HG03342 (cell line): ENCODE measurements around the gene ZNF565.
"Not testable (repeated sequence)": the region's sequence is repeated elsewhere in the genome, so short reads cannot be mapped to it uniquely, and the experiment has no call there.

ENCODE experiments used
- ATAC-seq: cut with Tn5 transposase; IDR thresholded peaks from one replicate; pipeline ENCODE4 v1.9.1; 2021; ENCODE audit warnings: mild to moderate bottlenecking, moderate library complexity; ENCODE audit not compliant: unreplicated experiment

ZNF565 gene

DNA sequence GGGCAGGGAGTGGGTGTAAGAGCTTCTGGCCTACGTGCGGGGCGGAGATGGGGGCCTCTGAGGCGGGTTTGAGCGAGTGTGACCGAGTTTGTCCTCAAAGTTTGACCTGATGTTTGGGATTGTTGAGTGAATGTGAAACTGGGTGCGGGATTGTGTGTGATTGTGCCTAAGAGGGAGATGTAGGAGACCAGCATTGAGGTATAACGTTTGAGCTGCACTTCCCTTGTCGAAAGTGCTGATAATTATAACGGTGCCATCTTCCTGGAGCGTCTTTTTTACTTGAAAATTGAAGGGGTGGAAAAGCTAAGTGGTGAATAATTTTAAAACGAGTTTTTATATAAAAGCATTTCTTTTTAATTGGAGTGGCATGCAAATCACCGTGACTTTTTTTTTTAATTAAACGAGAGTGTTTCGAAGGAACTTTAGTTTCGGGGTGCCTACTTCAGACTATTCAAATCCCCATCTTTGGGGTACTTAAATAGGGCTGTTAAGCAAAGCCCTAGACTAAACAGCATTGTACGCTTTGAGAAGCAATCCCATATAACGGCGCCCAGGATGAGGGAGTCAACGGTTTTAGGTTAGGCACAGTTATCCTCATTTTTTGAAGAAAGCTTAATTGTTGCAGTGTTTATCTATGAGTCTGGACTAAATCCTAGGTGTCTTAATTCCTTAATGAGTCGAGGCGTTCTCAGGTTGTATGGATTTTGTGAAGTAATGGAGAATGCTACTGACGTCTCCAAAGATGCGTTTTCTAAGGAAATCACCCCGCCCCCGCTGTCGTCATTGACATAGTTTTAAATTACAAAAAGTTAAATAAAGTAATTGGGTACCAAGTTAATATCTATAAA is 1.0 kb upstream of the ZNF565 start:
- no peak for ATAC-seq

DNA sequence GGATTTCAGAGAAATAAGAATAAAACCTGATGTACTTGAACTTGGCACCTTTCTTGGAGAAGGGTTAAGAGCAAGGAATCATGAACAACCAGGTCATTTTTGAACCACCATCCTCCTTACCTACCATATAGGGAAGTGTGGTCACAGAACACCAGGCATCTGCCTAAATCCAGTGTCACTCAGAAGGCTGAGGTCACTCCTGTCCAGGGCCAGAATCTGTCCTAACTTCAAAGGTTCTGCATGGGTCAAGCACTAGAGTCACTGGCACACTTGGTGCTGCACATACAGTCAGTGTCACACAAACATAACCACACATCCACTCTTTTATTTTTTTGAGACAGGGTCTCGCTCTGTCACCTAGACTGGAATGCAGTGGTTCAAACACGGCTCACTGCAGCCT is 1.6 kb downstream of the ZNF565 start:
- no peak for ATAC-seq

DNA sequence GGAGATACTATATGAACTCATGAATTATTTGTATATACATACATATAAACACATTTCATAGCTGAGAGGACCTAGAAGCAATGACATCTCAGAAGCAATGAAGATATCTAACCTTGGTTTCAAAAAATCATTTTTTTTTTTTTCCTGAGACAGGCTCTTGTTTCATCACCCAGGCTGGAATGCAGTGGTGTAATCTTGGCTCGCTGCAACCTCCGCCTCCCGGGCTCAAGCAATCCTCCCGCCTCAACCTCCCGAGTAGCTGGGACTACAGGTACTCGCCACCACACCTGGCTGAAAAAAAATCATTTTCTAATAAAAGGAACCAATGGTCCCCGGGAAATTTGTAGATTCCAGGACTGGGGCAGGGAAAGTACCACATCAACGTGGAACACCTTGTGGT is 4.0 kb downstream of the ZNF565 start:
- no peak for ATAC-seq

DNA sequence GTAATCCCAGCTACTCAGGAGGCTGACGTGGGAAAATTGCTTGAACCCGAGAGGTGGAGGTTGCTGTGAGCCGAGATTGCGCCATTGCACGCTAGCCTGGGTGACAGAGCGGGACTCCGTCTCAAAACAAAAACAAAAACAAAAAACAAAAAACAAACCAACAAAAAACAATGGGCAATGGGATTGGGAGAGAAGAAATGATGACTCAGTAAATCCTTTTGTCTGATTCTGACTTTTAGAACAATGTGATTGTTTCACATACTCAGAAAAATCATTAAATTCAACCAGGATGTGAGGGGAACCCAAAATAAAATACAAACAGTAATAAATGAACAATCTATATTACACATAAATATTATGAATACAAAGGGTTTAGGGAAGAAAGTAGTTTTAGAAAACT is 5.1 kb downstream of the ZNF565 start:
- no peak for ATAC-seq

DNA sequence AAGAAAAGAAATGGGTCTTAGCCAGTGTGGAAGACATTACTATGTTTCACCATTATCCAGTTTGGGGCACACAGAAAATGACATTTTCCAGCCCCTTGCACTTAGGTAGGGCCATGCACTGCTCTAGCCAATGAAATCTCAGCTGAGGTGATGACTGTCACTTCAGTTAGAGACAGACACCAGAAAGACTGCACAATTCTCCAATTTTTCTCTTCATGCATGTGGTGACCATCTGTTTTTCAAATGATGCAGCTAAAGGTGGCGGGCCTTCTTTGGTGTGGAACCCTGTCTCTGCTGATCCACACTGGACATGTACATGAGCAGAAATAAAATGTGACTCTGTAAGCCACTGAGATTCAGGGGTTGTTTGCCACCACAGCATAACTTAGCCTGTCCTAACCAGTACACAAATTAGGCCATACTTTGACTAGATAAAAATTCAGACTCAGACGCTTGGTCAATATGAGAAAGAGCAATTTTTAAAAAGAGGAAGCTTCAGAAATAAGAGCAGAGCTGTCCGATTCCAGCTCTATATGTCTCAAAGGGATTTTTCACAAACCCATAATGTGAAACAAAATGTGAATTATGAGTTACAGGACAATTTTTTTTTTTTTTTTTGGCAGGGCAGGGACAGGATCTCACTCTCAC is 6.7 kb downstream of the ZNF565 start:
- ATAC-seq: no peak

DNA sequence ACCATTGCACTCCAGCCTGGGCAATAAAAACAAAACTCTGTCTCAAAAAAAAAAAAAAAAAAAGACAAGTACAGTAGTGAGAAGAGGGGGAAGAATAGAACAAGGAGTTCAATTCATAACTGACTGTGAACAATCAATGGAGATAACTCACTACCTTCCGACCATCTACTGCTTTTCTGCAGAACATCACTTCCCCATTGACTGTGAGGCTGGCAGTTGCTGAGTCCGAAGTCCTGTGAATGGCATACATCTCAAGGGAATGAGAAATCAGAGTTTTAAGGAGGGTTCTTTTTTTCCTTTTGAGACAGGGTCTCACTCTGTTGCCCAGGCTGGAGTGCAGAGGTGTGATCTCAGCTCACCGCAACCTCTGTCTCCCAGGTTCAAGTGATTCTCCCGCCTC is 11.2 kb downstream of the ZNF565 start:
- no peak for ATAC-seq

DNA sequence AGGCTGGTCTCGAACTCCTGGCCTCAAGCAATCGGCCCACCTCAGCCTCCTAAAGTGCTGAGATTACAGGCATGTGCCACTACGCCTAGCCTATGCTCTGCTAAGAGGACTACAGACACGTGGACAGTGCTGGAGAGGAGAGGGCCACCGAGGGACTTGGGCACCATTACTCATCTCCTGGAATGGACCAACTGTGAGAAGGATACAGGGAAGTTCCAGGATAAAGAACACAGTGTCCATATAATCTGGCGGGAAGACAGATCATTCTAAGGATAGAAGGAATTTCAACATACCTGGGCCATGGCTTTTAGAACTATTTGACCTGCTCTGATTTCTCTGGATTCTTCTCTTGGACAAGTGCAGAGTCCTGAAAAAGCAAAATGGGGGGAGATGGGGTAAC is 12.8 kb downstream of the ZNF565 start:
- ATAC-seq: no peak

DNA sequence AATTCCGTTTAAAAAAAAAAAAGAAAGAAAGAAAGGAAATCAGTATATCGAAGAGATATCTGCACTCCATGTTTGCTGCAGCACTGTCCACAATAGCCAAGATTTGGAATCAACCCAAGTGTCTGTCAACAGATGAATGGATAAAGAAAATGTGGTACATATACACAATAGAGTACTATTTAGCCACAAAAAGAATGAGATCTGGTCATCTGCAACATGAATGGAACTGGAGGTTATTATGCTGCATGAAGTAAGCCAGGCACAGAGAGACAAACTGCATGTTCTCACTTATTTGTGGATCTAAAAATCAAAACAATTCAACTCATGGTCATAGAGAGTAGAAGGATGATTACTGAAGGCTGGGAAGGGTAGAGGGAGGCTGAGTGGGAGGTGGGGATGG is 16.3 kb downstream of the ZNF565 start:
- ATAC-seq: no peak

DNA sequence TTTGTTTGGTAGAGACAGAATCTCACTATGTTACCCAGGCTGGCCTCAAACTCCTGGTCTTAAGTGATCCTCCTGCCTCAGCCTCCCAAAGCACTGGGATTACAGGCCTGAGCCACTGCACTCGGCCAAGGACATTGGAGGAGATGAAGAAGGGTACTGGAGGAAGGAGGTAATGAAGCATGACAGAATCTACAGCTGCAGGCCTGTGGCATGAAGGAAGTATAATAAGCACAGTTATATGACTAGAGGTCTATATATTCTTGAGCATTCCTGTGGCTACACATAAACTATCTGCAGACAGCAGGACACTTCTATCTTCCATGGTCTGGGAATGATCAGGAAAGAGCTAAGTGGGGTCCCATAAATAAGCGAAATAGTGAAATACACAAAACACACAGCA is 18.2 kb downstream of the ZNF565 start:
- no peak for ATAC-seq

DNA sequence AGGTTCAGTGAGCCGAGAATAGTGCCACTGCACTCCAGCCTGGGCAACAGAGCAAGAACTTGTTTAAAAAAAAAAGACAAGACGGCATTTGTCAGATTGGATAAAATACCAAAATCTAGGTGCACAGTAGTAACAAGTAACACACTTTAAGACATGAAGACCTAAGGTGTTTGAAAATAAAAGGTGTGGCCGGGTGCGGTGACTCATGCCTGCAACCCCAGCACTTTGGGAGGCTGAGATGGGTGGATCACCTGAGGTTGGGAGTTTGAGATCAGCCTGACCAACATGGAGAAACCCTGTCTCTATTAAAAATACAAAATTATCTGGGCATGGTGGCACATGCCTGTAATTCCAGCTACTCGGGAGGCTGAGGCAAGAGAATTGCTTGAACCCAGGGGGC is 27.7 kb downstream of the ZNF565 start:
- not testable (repeated sequence) for ATAC-seq

DNA sequence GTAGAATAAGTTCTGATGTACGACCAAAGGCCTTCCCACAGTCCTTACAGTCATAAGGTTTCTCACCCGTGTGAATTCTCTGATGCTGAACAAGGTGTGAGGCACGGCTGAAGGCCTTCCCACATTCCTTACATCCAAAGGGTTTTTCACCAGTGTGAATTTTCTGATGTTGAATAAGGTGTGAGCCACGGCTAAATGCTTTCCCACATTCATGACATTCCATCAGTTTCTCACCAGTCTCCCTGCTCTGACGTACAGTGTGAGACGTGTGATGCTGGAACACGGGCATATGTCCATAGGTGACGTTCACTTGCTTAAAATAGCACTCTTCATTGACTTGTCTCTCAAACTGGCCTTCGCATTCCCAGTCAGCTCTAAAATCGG is 31.2 kb downstream of the ZNF565 start:
- ATAC-seq: no peak

DNA sequence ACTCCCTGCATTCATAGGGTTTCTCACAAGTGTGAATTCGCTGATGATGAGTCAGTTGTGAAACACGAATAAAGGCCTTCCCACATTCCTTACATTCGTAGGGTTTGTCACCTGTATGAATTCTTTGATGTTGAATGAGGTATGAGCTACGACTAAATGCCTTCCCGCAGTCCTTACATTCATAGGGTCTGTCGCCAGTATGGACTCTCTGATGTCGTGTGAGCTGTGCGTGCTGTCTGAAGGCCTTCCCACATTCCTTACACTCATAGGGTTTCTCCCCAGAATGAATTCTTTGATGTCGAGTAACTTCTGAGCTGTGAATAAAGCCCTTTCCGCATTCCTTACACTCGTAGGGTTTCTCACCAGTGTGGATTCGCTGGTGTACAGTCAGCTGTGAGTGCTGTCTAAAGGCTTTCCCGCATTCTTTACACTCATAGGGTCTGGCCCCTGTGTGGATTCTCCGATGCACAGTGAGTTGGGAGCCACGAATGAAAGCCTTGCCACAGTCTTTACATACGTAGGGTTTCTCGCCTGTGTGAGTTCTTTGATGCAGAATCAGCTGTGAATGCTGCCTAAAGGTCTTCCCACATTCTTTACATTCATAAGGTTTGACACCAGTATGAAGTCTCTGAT is 31.7 kb downstream of the ZNF565 start:
- no peak for ATAC-seq

DNA sequence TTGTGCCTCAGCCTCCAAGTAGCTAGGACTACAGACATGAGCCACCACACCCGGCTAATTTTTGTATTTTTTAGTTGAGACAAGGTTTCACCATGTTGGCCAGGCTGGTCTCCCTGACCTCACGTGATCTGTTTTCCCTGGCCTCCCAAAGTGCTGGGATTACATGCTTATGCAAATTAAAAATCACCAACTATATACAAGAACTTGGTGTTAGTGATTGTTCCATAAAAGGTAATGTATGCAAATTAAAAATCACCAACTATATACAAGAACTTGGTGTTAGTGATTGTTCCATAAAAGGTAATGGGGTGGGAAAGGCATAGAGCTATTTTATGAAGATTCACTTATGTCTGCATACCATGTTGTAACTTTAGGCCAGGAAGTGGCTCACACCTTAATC is 35.4 kb downstream of the ZNF565 start:
- ATAC-seq: not testable (repeated sequence)

DNA sequence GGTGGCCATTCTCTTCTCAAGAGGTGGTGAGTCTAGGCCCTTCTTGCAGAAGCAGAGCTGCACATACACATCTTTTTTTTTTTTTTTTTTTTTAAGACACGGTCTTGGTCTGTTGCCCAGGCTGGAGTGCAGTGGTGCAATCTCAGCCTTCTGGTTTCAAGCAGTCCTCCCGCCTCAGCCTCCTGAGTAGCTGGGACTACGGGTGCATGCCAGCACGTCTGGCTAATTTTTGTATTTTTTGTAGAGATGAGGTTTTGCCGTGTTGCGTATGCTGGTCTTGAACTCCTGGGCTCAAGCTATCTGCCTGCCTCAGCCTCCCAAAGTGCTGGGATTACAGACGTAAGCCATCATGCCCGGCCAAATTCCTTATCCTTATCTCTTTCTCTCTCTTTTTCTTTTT is 40.6 kb downstream of the ZNF565 start:
- ATAC-seq: not testable (repeated sequence)

DNA sequence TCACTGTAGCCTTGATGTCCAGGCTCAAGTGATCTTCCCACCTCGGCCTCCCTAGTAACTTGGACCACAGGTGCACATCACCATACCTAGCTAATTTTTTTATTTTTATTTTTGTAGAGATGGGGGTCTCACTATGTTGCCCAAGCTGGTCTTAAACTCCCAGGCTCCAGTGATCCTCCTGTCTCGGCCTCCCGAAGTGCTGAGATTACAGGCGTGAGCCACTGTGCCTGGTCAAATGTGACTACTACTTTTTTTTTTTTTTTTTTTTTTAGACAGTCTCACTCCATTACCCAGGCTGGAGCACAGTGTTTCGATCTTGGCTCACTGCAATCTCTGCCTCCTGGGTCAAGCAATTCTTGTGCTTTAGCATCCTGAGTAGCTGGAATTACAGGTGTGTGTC is 41.6 kb downstream of the ZNF565 start:
- no peak for ATAC-seq

DNA sequence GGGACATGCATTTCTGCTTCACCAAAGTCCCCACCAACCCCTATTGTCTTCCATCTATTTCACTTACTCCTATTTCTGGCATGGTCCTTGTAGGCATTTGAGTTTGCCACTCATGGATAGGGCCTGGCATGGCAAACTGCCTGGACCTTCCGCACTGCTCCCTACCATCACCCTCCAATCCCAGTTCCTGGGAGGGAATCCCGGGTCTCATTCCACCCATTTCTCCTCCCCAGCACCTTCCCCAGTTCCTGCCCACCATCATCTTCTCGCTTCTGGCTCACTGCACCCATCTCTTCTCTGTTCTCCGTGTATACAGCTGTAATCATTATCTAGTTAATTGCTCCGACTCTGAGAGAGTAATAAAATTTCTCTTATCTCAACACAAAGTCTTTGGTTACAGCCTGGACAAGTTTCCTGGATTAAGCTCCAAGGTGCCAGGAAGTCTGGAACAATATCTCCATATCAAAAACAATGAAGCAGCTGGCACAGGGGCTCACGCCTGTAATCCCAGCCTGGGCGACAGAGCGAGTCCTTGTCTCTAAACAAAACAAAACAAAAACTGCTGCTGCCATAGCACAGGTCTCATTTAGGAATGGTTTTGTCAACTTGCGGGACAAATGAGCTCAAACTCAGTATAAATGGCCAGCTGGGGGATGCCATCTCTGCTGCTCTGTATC is 45.2 kb downstream of the ZNF565 start:
- ATAC-seq: no peak

DNA sequence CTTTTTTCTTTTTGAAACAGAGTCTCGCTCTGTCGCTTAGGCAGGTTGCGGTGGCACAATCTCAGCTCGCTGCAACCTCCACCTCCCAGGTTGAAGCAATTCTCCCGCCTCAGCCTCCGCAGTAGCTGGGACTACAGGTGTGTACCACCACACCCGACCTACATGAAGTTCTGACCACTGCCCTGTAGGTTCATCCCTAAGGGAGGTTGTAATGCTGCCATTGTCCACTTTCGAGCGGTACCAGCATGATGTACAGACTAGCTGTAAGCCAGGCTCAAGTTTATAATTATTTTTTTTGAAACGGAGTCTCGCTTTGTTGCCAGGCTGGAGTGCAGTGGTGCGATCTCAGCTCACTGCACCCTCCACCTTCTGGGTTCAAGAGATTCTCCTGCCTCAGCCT is 50.7 kb downstream of the ZNF565 start:
- ATAC-seq: no peak

DNA sequence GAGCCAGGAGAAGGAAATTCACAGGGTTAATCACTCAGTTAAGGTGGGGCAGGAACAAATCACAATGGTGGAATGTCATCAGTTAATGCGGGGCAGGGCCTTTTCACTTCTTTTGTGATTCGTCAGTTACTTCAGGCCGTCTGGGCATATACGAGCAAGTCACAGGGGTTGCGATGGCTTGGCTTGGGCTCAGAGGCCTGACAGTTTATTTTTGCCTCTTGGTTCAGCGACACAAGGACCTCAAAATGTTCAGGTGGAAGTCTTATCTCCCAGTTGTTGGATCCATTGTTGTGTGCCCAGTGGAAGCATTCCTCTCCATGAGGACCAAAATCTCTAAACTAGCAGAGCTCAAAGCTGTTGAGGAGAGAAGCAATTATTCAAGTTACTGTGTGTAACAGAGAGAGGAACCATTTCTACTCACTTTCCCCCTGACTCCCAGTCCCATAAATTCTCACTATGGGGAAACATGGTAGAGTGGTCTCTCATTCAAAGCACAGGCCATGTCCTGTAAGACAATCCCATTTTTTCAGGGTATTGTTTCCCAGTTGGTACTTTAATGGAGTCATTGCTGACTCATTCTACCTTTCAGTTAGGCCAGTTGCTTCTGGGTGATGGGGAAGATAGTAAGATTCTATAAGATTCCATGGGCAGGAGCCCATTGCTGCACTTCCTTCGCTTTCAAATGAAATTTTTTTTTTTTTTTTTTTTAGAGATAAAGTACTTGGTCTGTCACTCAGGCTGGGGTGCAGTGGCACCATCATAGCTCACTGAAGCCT is 53.5 kb downstream of the ZNF565 start:
- ATAC-seq: no peak

DNA sequence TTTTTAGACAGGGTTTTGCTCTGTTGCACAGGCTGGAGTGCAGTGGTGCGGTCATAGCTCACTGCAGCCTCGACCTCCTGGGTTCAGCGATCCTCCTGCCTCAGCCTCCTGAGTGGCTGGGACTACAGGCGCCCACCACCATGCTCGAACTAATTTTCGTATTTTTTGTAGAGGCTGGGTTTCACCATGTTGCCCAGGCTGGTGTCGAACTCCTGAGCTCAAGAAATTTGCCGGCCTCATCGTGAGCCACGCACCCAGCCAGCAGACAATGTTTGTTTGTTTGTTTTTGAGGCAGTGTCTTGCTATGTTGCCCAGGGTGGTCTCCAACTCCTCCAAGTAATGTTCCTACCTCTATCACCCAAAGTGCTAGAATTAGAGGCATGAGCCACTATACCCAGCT is 61.3 kb downstream of the ZNF565 start:
- ATAC-seq: no peak

DNA sequence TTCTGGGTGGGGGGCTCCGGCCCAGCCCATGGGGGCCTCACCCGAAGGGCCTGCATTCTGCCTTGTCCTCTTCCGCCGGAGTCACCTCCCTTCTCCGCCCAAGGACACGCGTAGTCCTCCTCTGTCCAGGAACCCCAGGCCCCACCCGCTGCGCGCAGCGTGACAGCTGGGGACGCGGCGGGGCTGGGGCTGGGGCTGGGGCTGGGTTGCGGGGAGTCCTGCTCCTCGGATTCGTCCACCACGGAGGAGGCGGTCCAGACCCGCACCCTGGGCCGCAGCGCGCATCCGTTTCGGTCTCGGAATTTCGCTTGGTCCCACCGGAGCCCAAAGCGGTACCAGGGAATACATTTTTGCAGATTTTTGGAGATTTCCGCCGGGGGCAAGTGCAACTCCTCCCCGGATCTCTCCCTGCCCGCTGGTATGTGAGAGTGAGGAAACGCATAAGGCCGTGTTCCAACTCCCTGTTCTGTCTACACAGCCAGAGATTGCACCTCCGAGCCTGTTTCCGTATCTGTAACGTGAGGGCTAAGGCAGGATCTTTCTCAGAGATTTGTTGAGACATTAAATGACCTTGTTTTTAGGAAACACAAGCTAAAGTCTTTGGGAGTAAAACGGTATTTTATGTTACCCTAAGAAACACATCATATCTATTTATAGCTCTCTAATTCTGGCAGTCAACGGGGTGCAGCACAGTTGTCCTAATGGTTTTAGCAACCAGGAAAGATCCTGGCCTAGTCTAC is 61.9 kb downstream of the ZNF565 start, which contains the start of gene COX7A1:
Gene COX7A1, minus strand, starts transcription at position 96 of the 740 bp plus-strand sequence. Its CDS starts 40 bp downstream, at position 56.
- ATAC-seq: no peak
